Measurements from ENCODE around the gene THAP7. TPM values are rescaled to one million over a fixed set of nuclear protein-coding genes. Genes with fewer than 3 reads are reported as not detected.
"Not testable (repeated sequence)": the region's sequence is repeated elsewhere in the genome, so short reads cannot be mapped to it uniquely, and the experiment has no call there.

THAP7 gene
- total RNA-seq, 1 experiment from 2014 or later, result 55.0 TPM

DNA sequence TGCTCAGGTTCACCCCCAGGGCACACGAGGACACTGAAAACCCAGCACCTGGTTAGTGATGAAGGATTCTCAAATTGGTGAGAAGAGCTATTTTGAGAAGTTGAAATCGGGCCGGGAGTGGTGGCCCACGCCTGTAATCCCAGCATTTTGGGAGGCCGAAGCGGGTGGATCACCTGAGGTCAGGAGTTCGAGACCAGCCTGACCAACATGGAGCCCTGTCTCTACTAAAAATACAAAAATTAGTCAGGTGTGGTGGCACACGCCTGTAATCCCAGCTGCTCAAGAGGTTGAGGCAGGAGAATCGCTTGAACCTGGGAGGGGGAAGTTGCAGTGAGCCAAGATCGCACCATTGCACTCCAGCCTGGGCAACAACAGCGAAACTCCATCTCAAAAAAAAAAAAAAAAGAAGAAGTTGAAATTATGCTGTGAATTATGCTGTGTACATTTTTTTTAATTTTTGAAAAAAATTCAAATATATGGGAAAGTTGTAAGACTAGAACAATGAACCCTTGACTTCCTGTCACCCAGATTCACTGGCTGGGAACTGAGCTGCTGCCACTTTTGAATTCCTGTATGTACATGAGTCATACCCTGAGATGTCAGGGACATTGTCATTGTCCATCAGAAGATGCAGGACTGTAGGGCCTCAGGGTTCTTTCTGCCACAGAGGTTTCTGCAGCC, 29.8 kb downstream of the THAP7 start:
- in situ Hi-C loops (cut with HindIII; ENCODE audit: low pct_unique_long_range_greater_than_20kb, low sequenced_read_pairs), result not testable (repeated sequence)
- DNase-seq (ENCODE audit: low read depth), result peak; percentile 33

DNA sequence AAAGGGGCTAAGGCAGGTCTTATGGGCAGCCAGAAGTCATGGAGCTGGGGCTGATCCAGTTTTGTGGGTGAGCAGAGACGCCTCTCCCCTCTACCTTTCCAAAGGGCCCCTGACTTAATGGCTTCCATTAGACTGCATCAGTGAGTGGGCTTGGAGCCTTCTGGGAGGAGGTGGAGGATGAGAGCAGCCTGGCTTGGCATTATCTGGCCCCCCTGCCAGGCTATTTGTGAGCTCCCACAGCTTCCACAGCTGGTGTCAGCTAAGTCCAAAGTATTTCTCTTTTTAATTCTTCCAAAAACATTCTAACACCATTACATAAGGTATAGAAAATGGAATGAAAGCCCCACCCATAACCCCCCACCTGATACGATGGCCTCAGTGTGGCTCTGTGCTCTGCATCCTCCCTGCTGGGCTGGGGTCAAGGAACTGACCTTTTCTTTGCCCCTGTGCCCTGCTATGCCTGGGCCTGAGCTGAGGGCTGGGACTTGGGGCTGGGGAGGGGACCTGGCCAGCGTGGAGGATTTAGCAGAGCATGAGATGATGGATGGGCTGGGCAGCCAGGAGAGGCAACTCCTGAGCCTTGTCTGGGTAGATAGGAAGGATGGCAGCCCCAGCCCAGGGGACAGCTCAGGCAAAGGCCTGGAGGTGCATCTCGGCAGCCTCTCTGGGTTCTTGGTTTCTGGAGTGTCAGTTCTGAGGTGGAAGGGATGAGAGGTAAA, 30.8 kb downstream of the THAP7 start:
- no peak for DNase-seq (ENCODE audit: low read depth)
- in situ Hi-C loops (cut with HindIII; ENCODE audit: low pct_unique_long_range_greater_than_20kb, low sequenced_read_pairs), result no loop called here

DNA sequence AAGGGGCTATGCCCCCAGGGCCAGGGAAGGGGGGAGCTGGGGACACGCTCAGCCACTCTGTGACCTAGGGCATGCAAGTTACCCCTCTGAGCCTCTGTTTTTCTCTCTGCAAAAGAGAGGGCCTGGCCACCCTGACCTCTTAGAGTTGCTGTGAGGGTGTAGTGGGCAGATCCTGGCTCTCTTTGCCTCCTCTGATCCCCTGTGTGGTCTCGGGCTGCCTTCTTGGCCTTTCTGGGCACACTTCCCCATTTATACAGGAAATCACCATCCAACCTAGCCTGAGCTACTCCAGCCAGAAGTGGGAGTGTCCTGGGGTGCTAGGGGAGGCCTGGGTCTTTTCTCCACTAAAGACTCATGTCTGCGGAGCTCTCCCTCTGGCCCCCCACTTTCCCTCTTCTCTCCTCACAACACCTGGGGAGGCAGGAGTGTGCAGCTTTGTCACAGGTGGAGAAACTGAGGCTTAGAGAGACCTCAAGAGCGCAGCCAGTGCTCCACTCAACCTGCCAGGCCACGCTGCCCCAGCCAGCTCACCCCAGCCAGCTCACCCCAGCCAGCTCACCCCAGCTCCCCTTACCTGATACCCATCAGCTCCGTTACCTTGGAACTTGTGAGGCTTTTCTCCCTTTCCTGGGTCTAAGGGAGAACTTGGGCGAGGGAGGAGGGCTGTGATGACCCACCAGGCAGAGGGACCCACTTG, 33.5 kb downstream of the THAP7 start:
- in situ Hi-C loops (cut with HindIII; ENCODE audit: low pct_unique_long_range_greater_than_20kb, low sequenced_read_pairs), result no loop called here
- no peak for DNase-seq (ENCODE audit: low read depth)

DNA sequence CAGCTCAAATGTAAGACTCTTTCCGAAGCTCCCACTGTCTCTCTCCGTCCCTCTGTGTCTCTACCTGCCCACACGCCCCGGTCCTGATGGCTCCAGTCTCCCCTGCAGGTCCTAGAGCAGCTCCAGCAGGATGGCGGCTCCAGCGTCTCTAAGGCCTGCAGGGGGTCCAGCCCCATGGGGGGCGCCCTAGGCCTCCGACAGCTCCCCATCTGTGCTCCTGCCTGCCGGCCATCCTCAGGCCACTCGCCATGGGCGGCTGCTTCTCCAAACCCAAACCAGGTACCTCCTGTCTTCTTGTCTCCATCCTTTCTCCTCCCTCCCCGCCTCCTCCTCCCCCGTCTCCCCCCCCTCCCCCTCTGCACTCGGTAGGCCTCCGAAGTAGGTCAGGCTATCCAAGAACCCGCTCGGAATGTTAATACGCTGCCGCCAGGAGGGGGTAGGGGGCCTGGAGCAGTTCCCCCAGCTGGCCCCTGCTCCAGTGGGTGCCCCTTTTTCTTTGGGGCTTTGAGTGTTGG, 34.2 kb downstream of the THAP7 start:
- in situ Hi-C loops (cut with HindIII; ENCODE audit: low pct_unique_long_range_greater_than_20kb, low sequenced_read_pairs), result no loop called here
- no peak for DNase-seq (ENCODE audit: low read depth)

DNA sequence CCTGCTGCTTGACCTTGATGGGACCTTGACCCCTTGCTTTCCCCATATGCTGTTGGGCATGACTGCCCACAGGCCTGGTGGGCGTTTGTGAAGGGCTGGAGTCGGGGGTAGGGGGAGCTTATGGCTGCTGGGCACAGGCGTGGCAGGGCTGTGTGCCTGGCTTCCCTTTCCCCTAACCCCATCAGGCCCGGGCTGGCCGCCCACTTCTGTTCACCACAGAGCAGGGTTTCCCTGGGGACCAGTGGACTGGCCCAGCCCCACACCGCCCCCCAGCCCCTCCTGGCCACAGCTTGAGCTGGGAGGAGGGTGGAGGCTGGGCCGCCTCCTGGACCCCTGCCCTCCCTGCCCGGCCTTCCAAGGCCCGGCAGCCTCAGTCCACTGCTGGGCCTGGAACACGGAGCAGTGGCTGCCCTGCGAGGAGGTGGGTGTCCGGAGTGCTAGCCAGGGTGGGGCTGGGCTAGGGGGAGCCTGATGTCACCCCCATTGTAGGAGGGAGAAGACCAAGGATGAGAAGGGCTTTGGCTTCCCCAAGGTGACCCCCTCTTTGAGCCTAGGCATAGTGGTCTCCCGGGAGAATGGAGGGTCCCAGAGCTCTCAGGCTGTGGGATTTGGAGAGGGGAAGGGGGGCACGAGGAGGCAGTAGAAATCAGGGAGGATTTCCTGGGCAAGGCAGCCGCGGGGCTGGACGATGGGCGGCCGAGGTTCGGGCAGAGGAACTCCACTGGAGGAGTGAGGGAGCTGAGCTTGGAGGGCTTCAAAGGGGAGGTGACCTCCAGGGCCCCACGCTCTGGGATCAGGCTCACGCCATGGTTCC, 34.8 kb downstream of the THAP7 start, which contains the start of gene AIFM3:
Gene AIFM3, plus strand, starts transcription at position 373 of the 814 bp plus-strand sequence. CDS start 690 bp downstream, outside the sequence.
- in situ Hi-C loops (cut with HindIII; ENCODE audit: low pct_unique_long_range_greater_than_20kb, low sequenced_read_pairs), result no loop called here

DNA sequence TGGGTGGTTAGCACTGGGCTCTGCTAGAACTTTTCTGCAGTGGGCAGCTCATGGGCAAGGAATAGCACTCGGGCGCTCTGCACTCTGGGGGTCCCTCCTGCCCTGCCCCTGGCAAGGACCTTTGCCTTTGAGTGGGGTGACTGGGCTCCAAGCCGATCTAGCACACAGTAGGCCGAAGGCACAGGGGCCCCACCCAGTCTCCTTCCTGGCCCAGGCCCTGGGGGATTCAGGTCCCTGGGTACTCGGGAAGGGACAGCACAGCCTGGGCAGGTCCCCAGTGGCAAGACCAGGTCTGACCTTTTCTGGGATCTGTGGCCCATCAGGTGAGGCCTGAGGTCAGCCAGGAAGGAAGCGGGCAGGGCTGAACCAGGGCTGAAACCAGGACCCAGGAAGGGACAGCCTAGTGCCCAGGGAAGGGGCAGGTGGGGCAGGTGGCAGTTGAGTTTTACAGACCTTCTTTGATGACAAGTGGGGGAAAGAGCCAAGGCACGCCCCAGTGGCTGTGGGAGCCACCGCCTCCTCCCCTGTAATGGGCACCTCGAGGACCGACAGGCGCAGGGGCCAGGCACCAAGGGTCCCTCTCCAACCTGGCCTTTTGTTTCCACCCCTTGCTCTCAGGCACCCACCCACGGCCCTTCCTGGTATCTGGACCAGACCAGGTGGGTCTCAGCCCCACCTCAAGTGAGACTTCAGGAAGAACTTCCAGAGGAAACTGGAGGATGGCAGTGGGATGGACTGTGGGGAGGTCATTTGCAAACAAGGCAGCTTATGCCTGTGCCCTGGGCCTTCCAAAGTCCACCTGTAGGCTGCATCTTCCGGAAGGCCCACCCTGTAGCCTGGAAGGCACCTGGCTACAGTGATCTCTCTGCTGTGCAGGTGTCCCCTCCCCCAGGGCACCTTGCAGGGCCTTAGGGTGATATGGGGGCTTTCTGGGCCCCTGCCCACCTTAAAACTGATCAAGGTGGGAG, 35.7 kb downstream of the THAP7 start:
- DNase-seq (ENCODE audit: low read depth), result no peak
- in situ Hi-C loops (cut with HindIII; ENCODE audit: low pct_unique_long_range_greater_than_20kb, low sequenced_read_pairs), result no loop called here

More for the DNA sequence above, 34.8 kb downstream of the THAP7 start, which contains the start of gene AIFM3:
- no peak for DNase-seq (ENCODE audit: low read depth)

DNA sequence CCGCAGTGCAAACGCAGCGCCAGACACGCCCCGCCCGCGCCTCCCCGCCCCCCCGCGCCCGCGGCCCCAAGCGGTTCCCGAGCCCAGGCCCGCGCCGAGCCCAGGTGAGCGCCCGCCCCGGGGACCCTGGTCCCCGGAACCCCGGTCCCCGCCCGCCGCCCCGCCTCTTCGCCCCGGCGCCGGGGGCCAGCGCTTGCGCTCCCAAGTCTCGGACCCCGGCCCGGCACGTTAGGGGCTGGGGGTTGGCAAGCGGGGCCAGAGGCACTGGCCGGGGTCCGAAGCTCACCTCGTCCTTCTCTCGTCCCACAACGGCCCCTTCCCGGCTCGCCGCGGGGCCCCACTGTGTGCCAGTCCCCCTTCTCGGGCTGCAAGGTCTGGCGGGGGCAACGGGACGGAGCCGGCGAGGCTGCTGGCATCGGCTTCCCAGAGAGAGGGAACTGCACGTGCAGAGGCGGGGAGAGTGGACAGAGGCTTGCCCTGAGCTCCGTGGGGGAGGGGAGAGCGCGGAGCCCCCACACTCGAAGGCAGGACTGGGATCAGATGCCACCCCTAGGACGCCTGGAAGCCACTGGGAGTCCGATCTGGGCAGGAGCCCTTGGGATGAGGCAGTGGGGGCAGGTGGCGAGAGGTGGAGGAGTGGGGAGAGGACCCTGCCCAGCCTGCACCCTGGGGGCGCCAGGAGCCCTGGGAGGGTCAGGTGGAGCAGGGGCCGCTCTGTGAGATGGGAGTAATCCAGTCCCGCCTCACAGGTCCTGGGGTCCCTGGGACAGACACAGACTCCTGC, 36.6 kb downstream of the THAP7 start:
- in situ Hi-C loops (cut with HindIII; ENCODE audit: low pct_unique_long_range_greater_than_20kb, low sequenced_read_pairs), result no loop called here
- DNase-seq (ENCODE audit: low read depth), result no peak

DNA sequence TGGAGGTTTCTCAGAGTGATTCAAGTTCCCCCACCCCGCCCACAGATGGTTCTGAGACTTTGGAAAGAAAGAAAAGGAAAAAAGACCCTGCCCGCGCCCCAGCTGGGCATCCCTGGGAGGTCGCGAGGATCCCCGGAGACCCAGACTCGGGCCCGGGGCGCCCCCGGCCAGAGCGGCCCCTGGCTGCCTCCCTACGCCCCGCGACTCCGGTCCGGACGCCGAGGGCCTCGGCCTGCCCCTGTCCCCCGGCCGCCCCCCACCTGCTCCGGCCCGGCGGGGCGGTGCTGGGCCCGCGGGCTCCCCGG, 37.2 kb downstream of the THAP7 start:
- in situ Hi-C loops (cut with HindIII; ENCODE audit: low pct_unique_long_range_greater_than_20kb, low sequenced_read_pairs), result no loop called here
- no peak for DNase-seq (ENCODE audit: low read depth)

DNA sequence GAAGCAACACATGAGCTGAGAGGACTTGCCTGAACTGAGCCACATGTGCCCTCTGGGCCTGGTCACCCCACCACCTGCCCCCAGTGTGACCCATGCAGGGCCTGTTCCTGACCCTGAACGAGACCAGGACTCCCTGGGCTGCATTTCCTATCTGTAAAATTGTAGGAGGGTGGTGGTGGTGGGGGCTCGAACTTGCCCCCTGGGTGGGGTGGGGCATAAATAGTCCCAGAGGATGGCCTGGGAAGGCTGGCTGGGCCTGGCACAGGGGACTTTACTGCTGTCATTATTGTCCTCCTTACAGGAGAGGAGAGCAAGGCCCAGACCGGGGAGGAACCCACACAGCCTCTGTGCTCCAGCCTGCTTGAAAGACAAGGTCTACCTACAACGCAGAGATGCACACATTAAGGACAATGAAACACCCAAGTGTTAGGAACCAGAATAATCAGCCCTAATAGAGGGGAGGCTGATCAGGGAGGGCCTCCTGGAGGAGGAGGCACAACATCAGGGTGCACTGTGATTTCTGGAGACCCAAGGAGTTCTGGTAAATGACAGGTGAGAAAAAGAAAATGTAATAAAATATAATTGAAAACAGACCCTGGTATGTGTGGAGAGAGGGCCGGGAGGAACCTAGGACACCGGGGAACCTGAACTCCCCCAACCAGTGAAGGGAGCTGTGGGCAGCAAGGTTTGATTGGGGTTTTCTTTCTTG, 37.7 kb downstream of the THAP7 start:
- in situ Hi-C loops (cut with HindIII; ENCODE audit: low pct_unique_long_range_greater_than_20kb, low sequenced_read_pairs), result no loop called here

DNA sequence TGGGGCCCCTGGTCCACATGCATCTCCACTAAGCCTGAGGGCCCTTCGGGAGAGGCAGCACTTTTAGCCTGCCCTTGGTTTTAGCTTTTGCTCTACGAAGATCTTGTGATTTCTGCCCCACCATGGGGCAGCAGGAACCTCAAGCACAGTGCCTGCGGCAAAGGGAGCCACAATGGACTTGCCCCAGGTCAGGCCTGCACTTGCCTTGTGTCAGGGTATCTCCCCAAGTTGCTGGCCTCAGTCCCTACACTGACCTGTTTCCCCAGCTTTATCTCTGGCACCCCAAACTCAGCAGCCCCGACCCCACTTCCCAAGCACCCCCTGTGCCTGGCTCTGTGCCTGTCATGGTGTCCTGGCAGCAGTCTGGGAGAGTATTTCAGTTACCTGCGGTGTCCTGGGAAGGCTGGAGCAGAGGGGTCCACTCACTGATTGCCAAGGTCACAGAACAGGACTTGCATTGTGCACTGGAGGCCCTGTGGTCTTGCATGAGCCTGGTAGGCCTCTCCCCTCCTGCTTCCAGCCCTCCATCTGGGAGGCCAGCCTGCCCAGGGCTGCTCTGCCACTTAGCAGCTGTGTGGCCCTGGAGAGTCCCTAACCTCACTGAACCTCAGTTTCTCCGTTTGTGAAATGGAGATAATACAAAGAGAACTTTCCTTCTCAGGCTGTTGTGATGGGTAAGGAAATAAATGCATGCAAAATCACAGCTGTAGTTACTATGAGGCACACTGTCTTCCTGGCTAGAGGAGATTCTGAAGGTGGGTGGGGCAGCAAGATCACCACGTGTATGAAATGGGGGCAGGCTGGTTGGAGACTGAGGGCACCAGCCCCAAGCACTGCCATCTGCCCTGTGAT, 38.5 kb downstream of the THAP7 start:
- in situ Hi-C loops (cut with HindIII; ENCODE audit: low pct_unique_long_range_greater_than_20kb, low sequenced_read_pairs), result no loop called here
- no peak for DNase-seq (ENCODE audit: low read depth)

More for the DNA sequence above, 37.7 kb downstream of the THAP7 start:
- DNase-seq (ENCODE audit: low read depth), result no peak

DNA sequence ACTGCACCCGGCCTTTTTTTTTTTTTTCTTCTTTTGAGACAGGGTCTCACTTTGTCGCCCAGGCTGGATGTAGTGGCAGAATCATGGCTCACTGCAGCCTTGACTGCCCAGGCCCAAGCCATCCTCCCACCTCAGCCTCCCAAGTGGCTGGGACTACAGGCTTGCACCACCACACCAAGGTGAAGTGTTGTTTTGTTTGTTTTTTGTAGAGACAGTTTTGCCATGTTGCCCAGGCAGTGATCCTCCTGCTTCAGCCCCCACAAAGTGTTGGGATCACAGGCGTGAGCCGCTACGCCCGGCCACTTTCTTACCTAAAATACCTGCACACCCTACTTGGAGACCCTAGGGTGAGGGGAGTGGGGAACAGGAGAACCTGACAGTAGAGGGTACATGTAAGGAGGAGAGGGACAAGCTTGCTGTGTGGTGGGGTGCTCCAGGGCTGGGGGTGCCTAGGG, 39.4 kb downstream of the THAP7 start:
- DNase-seq (ENCODE audit: low read depth), result no peak
- in situ Hi-C loops (cut with HindIII; ENCODE audit: low pct_unique_long_range_greater_than_20kb, low sequenced_read_pairs), result no loop called here

DNA sequence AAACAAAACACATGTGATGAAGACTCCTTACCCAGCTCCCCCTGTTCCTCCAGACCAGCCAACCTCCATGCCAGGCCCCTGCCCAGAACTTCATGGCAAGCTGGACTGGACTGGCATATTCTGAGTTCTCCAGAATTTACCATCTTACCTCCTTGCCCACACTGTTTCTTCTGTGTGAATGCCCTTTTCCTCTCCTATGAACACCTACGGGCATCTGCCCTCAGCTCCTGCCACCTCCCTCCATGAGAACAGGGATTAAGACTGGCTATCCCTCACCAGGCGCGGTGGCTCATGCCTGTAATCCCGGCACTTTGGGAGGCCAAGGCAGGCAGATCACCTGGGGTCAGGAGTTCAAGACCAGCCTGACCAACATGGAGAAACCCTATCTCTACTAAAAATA, 41.3 kb downstream of the THAP7 start:
- in situ Hi-C loops (cut with HindIII; ENCODE audit: low pct_unique_long_range_greater_than_20kb, low sequenced_read_pairs), result no loop called here
- no peak for DNase-seq (ENCODE audit: low read depth)

DNA sequence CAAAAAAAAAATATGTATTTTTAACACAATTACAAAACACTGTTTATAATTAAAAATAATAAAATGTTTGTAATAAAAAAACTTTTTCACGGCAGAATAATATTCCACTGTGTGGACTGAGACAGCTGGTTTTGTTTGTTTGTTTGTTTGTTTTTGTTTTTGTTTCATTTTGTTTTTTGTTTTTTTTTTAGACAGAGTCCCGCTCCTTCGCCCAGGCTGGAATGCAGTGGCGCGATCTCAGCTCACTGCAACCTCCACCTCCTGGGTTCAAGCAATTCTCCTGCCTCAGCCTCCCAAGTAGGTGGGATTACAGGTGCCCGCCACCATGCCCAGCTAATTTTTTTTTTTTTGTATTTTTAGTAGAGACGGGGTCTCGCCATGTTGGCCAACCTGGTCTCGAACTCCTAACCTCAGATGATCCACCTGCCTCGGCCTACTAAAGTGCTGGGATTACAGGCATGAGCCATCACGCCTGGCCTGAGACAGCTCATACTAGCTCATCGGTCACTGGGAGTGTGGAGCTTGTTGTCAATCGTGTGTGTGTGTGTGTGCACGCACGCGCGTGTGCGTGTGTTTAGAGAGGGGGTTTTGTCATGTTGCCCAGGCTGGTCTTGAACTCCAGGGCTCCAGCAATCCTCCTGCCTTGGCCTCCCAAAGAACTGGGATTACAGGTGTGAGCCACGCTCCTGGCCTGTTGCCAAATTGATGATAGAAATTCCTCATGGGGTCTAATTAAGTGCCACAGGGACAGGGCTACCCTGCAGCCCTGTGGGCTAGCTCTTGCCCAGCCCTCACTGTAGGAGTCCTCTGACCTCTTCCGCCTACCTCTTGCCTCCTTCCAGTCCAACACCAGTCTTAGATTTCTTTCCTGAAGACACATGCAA, 42.1 kb downstream of the THAP7 start:
- in situ Hi-C loops (cut with HindIII; ENCODE audit: low pct_unique_long_range_greater_than_20kb, low sequenced_read_pairs), result no loop called here
- DNase-seq (ENCODE audit: low read depth), result no peak

DNA sequence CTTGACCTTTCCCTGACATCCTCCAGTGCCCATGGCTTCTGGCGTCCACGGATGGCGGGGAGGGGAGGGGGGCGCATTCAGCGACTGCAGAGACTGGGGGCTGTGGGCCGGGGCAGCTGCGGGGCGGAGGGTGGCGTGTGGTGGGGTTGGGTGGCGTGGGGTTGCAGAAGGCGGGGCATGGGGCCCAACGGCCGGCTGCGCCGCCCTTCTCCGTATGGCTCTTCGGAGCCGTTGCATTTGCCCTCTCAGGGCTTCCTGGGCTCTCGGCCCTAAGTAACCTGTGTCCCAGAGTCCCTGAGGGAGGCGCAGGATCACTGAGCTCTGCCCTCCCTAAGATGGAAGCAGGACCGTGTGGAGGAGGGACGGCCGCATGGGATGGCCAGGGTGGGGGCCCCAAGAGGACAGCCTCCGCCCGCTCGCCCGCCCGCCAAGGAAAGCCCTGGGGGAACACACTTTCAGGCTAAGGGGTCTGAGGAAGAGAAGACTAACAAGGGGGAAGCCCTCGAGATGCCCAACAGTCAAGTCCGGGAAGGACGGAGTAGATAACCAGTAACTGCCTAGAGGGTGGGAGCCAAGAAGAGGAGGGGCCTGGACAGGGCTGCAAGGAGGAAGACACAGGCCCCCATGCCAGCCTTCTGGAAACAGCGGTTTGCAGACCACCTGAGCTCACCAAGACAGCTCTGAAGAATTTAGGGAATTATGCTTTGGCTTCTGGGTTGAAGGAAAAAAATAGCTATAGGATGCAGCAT, 44.1 kb downstream of the THAP7 start:
- DNase-seq (ENCODE audit: low read depth), result peak; percentile 75

More for the DNA sequence above, 44.1 kb downstream of the THAP7 start:
- in situ Hi-C loops (cut with HindIII; ENCODE audit: low pct_unique_long_range_greater_than_20kb, low sequenced_read_pairs), result no loop called here
